ENCODE data around the gene ZNF532. TPM values are rescaled to one million over a fixed set of nuclear protein-coding genes. Genes with fewer than 3 reads are reported as not detected.

The ZNF532 gene
- total and polyA plus RNA-seq, 9 of the 15 experiments (the other 6 are each of a cell fraction or from before 2014, with no cell fraction given), result 0.42 TPM; not detected in 8

GRCh38 chr18:58860747-58861231 is 3.9 kb upstream of the ZNF532 start:
- in situ Hi-C loops (cut with MboI), result no loop called here
- Histone ChIP-seq H3K9me3 (replicated peaks; ENCODE audit: control insufficient read depth, insufficient read depth, low read depth, low read length) (no peaks in the 10 kb centered on the region), H3K9me1 (ENCODE audit: control insufficient read depth, insufficient read depth, low read length) (no peaks in the 10 kb centered on the region), H3K9ac (ENCODE audit: insufficient read depth in 1 of 2, low read depth in 2 of 2, low read length in 2 of 2) (no peak overlapping the region), H3K4me2 (ENCODE audit: insufficient read depth, low read length) (no peak overlapping the region), H3K4me1 (replicated peaks in 1 of 2; ENCODE audit: control insufficient read depth in 2 of 2, insufficient read depth in 2 of 2, low read length in 2 of 2) (no peaks in the 10 kb centered on the region), H3K79me2 (ENCODE audit: control insufficient read depth, insufficient read depth, low read length) (no peaks in the 10 kb centered on the region), H2AFZ (ENCODE audit: low read depth, low read length) (no peak overlapping the region), H3K36me3 (ENCODE audit: control insufficient read depth, insufficient read depth, low read length) (no peaks in the 10 kb centered on the region), H3K4me3 (no peak overlapping the region), H4K20me1 (replicated peaks; ENCODE audit: control insufficient read depth, insufficient read depth, low read length) (no peaks in the 10 kb centered on the region), H3K27me3 (ENCODE audit: control insufficient read depth in 2 of 2, insufficient read depth in 2 of 2, low read length in 2 of 2) (peaks cover 0 to 5% of the 10 kb centered on the region in 2 experiments; a peak in 1 of 5 replicates), H3K27ac (ENCODE audit: extremely low read depth, low read depth, low read length) (no peak overlapping the region)
- no TSS peak for BruUV-seq (replicated peaks)
- ATAC-seq (no peak), FAIRE-seq (no peak), DNase-seq (ENCODE audit: extremely low read depth in 1 of 4, low spot score in 3 of 4) (no peak)
- WGBS (ENCODE audit: insufficient coverage, low coverage, missing lambda C conversion rate), result 1% methylated on average over 7 of the region's 7 CpGs
- POLR2A ChIA-PET, result no interaction called here
- TF ChIP-seq BRF1 (IDR thresholded peaks at IDR 0.05; ENCODE audit: borderline replicate concordance, extremely low read depth, insufficient read length) (no peak), SUPT5H (IDR thresholded peaks at IDR 0.05) (no peak), PHF21A (IDR thresholded peaks at IDR 0.05; ENCODE audit: borderline replicate concordance, low read depth) (no peak), DNMT1 (IDR thresholded peaks at IDR 0.05) (no peak), ILK (tag; IDR thresholded peaks at IDR 0.05; ENCODE audit: borderline replicate concordance, low read depth) (no peak), KLF13 (tag; IDR thresholded peaks at IDR 0.05; ENCODE audit: borderline replicate concordance, low read depth) (no peak), SMAD4 (CRISPR knock-in tag; conservative IDR thresholded peaks at IDR 0.05) (no peak), MXI1 (IDR thresholded peaks at IDR 0.05; ENCODE audit: low read depth, low read length) (no peak), MAFG (tag; conservative IDR thresholded peaks at IDR 0.05) (no peak), LEF1 (IDR thresholded peaks at IDR 0.05) (no peak), ZNF584 (CRISPR knock-in tag; IDR thresholded peaks at IDR 0.05; ENCODE audit: low read depth) (no peak), ARID4B (CRISPR knock-in tag; IDR thresholded peaks at IDR 0.05) (no peak), ZNF133 (CRISPR knock-in tag; IDR thresholded peaks at IDR 0.05) (no peak)
- TF ChIP-seq, protein P1, sequence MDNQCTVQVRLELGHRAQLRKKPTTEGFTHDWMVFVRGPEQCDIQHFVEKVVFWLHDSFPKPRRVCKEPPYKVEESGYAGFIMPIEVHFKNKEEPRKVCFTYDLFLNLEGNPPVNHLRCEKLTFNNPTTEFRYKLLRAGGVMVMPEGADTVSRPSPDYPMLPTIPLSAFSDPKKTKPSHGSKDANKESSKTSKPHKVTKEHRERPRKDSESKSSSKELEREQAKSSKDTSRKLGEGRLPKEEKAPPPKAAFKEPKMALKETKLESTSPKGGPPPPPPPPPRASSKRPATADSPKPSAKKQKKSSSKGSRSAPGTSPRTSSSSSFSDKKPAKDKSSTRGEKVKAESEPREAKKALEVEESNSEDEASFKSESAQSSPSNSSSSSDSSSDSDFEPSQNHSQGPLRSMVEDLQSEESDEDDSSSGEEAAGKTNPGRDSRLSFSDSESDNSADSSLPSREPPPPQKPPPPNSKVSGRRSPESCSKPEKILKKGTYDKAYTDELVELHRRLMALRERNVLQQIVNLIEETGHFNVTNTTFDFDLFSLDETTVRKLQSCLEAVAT (IDR thresholded peaks at IDR 0.05), result no peak
- TF ChIP-seq, protein P2, sequence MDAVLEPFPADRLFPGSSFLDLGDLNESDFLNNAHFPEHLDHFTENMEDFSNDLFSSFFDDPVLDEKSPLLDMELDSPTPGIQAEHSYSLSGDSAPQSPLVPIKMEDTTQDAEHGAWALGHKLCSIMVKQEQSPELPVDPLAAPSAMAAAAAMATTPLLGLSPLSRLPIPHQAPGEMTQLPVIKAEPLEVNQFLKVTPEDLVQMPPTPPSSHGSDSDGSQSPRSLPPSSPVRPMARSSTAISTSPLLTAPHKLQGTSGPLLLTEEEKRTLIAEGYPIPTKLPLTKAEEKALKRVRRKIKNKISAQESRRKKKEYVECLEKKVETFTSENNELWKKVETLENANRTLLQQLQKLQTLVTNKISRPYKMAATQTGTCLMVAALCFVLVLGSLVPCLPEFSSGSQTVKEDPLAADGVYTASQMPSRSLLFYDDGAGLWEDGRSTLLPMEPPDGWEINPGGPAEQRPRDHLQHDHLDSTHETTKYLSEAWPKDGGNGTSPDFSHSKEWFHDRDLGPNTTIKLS (IDR thresholded peaks at IDR 0.05; ENCODE audit: borderline replicate concordance, low read depth), result no peak
- intact Hi-C loops (cut with micrococcal nuclease), result no loop called here
- CTCF ChIA-PET (ENCODE audit: low intra/inter-chr PET ratio), result no interaction called here
